ENCODE data around the gene PCDHB13. TPM values are rescaled to one million over a fixed set of nuclear protein-coding genes. Genes with fewer than 3 reads are reported as not detected.
"Not testable (repeated sequence)": the region's sequence is repeated elsewhere in the genome, so short reads cannot be mapped to it uniquely, and the experiment has no call there.

PCDHB13 gene
- total RNA-seq, 1 experiment from 2014 or later, result not detected

GRCh38 chr5:141223112-141223783 lies 9.5 kb downstream of the PCDHB13 start, which contains the start of gene PCDHB14:
PCDHB14 (plus strand) TSS chr5:141223343; CDS start chr5:141223506, 163 bp downstream.
- Mint-ChIP-seq H3K27ac (ENCODE audit: unreplicated experiment) (no peak within 1 kb of the TSS), H3K36me3 (ENCODE audit: insufficient read depth, unreplicated experiment) (no peaks in the 10 kb centered on the region), H3K4me3 (ENCODE audit: unreplicated experiment) (peak within 1 kb of the TSS; percentile 58), H3K27me3 (ENCODE audit: insufficient read depth, unreplicated experiment) (no peaks in the 10 kb centered on the region), H3K4me1 (ENCODE audit: low read depth, unreplicated experiment) (no peaks in the 10 kb centered on the region), H3K9me3 (ENCODE audit: unreplicated experiment) (peaks cover 39% of the 10 kb centered on the region)
- Histone ChIP-seq H3K4me1 (no peaks in the 10 kb centered on the region), H3K36me3 (ENCODE audit: control insufficient read depth, insufficient read depth, low read length) (no peaks in the 10 kb centered on the region), H3K27me3 (replicated peaks; ENCODE audit: control insufficient read depth, insufficient read depth, low read length) (no peaks in the 10 kb centered on the region), H3K9me3 (peaks cover 5% of the 10 kb centered on the region; the same call in 1 of the 2 replicates), H3K4me3 (ENCODE audit: low read depth, low read length) (peak within 1 kb of the TSS; percentile 32)
- intact Hi-C loops (cut with micrococcal nuclease; ENCODE audit: unreplicated experiment), result loop anchor here (1.0 kb wide), 3 partner anchors 302 to 341 kb away; no protein-coding TSS in a partner anchor
- no TSS peak for BruUV-seq (replicated peaks)
- TF ChIP-seq CTCF (IDR thresholded peaks at IDR 0.05; ENCODE audit: insufficient read depth in 1 of 2, low read depth in 1 of 2, low read length in 1 of 2, severe bottlenecking in 1 of 2, unreplicated experiment in 1 of 2), result peak; percentile 21 to 29
- DNase-seq, result peak in 1 of 2 experiments; percentile 28
- ChIA-PET CTCF (interaction anchor here (0.6 to 1.5 kb wide), 7 partner anchors 97 to 369 kb away, joined by 4 to 11 read pairs (median 5); partner anchors contain the start of genes PCDHGA10, PCDHGB5 and TAF7), POLR2A (interaction anchor here (0.9 kb wide), 1 partner anchor 97 kb away, joined by 3 read pairs; no protein-coding TSS in a partner anchor)

- CTCF ChIA-PET; H3K4me3 Mint-ChIP-seq (ENCODE audit: unreplicated experiment); BruUV-seq (replicated peaks); intact Hi-C loops (cut with micrococcal nuclease; ENCODE audit: unreplicated experiment); H3K36me3 Mint-ChIP-seq (ENCODE audit: insufficient read depth, unreplicated experiment); H3K27me3 ChIP-seq (replicated peaks; ENCODE audit: control insufficient read depth, insufficient read depth, low read length); H3K36me3 ChIP-seq (ENCODE audit: control insufficient read depth, insufficient read depth, low read length); H3K4me1 Mint-ChIP-seq (ENCODE audit: low read depth, unreplicated experiment); H3K9me3 ChIP-seq; POLR2A ChIA-PET; H3K4me3 ChIP-seq (ENCODE audit: low read depth, low read length); DNase-seq; H3K27ac Mint-ChIP-seq (ENCODE audit: unreplicated experiment); H3K27me3 Mint-ChIP-seq (ENCODE audit: insufficient read depth, unreplicated experiment); H3K4me1 ChIP-seq: not testable (repeated sequence)
- peaks cover 40% of the 10 kb centered on the region for H3K9me3 Mint-ChIP-seq (ENCODE audit: unreplicated experiment)
These were observed 11.1 kb downstream of the PCDHB13 start for GRCh38 chr5:141224844-141225243.

DNA sequence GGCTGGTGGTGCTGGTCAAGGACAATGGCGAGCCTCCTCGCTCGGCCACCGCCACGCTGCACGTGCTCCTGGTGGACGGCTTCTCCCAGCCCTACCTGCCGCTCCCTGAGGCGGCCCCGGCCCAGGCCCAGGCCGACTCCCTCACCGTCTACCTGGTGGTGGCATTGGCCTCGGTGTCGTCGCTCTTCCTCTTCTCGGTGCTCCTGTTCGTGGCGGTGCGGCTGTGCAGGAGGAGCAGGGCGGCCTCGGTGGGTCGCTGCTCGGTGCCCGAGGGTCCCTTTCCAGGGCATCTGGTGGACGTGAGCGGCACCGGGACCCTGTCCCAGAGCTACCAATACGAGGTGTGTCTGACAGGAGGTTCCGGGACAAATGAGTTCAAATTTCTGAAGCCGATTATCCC lies 11.7 kb downstream of the PCDHB13 start:
- H3K4me1 ChIP-seq; H3K36me3 ChIP-seq (ENCODE audit: control insufficient read depth, insufficient read depth, low read length); H3K4me1 Mint-ChIP-seq (ENCODE audit: low read depth, unreplicated experiment); POLR2A ChIA-PET; CTCF ChIA-PET; intact Hi-C loops (cut with micrococcal nuclease; ENCODE audit: unreplicated experiment); H3K9me3 ChIP-seq; DNase-seq; H3K27ac Mint-ChIP-seq (ENCODE audit: unreplicated experiment); H3K27me3 Mint-ChIP-seq (ENCODE audit: insufficient read depth, unreplicated experiment); H3K27me3 ChIP-seq (replicated peaks; ENCODE audit: control insufficient read depth, insufficient read depth, low read length); H3K4me3 Mint-ChIP-seq (ENCODE audit: unreplicated experiment); H3K36me3 Mint-ChIP-seq (ENCODE audit: insufficient read depth, unreplicated experiment); H3K4me3 ChIP-seq (ENCODE audit: low read depth, low read length); BruUV-seq (replicated peaks): not testable (repeated sequence)
- H3K9me3 Mint-ChIP-seq (ENCODE audit: unreplicated experiment), result peaks cover 34% of the 10 kb centered on the region

- H3K36me3 Mint-ChIP-seq (ENCODE audit: insufficient read depth, unreplicated experiment), result no peaks in the 10 kb centered on the region
- TF ChIP-seq CTCF (IDR thresholded peaks at IDR 0.05; ENCODE audit: insufficient read depth in 1 of 2, low read depth in 1 of 2, low read length in 1 of 2, severe bottlenecking in 1 of 2, unreplicated experiment in 1 of 2), result no peak
- no peak for DNase-seq
- H3K27me3 Mint-ChIP-seq (ENCODE audit: insufficient read depth, unreplicated experiment), result no peaks in the 10 kb centered on the region
- intact Hi-C loops (cut with micrococcal nuclease; ENCODE audit: unreplicated experiment), result no loop called here
- Histone ChIP-seq H3K4me3 (ENCODE audit: low read depth, low read length) (no peak overlapping the region), H3K36me3 (ENCODE audit: control insufficient read depth, insufficient read depth, low read length) (no peaks in the 10 kb centered on the region), H3K4me1 (no peaks in the 10 kb centered on the region), H3K27me3 (replicated peaks; ENCODE audit: control insufficient read depth, insufficient read depth, low read length) (no peaks in the 10 kb centered on the region), H3K9me3 (no peaks in the 10 kb centered on the region; the same call in 1 of the 2 replicates)
- H3K4me3 Mint-ChIP-seq (ENCODE audit: unreplicated experiment), result no peak overlapping the region
- H3K9me3 Mint-ChIP-seq (ENCODE audit: unreplicated experiment), result peaks cover 37% of the 10 kb centered on the region
- BruUV-seq (replicated peaks), result no TSS peak
- POLR2A ChIA-PET, result no interaction called here
- CTCF ChIA-PET, result no interaction called here
- H3K27ac Mint-ChIP-seq (ENCODE audit: unreplicated experiment), result no peak overlapping the region
- H3K4me1 Mint-ChIP-seq (ENCODE audit: low read depth, unreplicated experiment), result no peaks in the 10 kb centered on the region
These were observed 20.5 kb downstream of the PCDHB13 start for GRCh38 chr5:141234109-141234667.

GRCh38 chr5:141235922-141236321 lies 22.2 kb downstream of the PCDHB13 start:
- H3K36me3 Mint-ChIP-seq (ENCODE audit: insufficient read depth, unreplicated experiment); H3K4me3 Mint-ChIP-seq (ENCODE audit: unreplicated experiment); DNase-seq; H3K4me3 ChIP-seq (ENCODE audit: low read depth, low read length); H3K4me1 Mint-ChIP-seq (ENCODE audit: low read depth, unreplicated experiment); intact Hi-C loops (cut with micrococcal nuclease; ENCODE audit: unreplicated experiment); CTCF ChIA-PET; BruUV-seq (replicated peaks); H3K27me3 ChIP-seq (replicated peaks; ENCODE audit: control insufficient read depth, insufficient read depth, low read length); POLR2A ChIA-PET; H3K4me1 ChIP-seq; H3K36me3 ChIP-seq (ENCODE audit: control insufficient read depth, insufficient read depth, low read length); H3K9me3 ChIP-seq; H3K27ac Mint-ChIP-seq (ENCODE audit: unreplicated experiment); H3K27me3 Mint-ChIP-seq (ENCODE audit: insufficient read depth, unreplicated experiment): not testable (repeated sequence)
- peaks cover 54% of the 10 kb centered on the region for H3K9me3 Mint-ChIP-seq (ENCODE audit: unreplicated experiment)
